Transverse colon (tissue), 4 donors: Measurements from ENCODE around the gene LARP6. TPM values are rescaled to one million over a fixed set of nuclear protein-coding genes. Genes with fewer than 3 reads are reported as not detected.

Experiments
- DNase-seq: peaks from one replicate; pipeline ENCODE4 v3.0.0-alpha.2; 2019
- H3K27ac ChIP-seq, 4 donors: fragments of 200-600 bp; sonication (generic); 2 replicates each; pipeline ENCODE4 v1.5.1; 2016 to 2018; ENCODE audit warnings: inconsistent platforms in 4 of 4
- H3K27me3 ChIP-seq: fragments of 200-600 bp; sonication (generic); 2 replicates; pipeline ENCODE4 v1.5.1; 2017; ENCODE audit warnings: inconsistent platforms
- H3K36me3 ChIP-seq, 4 donors: fragments of 200-600 bp; sonication (generic); 2 replicates each; pipeline ENCODE4 v1.5.1; 2017 to 2019; ENCODE audit warnings: inconsistent platforms in 4 of 4
- H3K4me1 ChIP-seq, 4 donors: fragments of 200-600 bp; sonication (generic); 2 replicates each; pipeline ENCODE4 v1.5.1; 2017 to 2020; ENCODE audit warnings: inconsistent platforms in 4 of 4
- H3K4me3 ChIP-seq, 4 donors: fragments of 200-600 bp; sonication (generic); 1 replicate in 1 of 4; 2 replicates in 3 of 4; pipeline versions ENCODE4 v1.5.1 to v1.6.1; 2017 to 2019; ENCODE audit warnings: inconsistent platforms in 4 of 4
- H3K9me3 ChIP-seq, 2 donors: fragments of 200-600 bp; sonication (generic); 2 replicates each; pipeline ENCODE4 v1.5.1; 2017 to 2019; ENCODE audit warnings: inconsistent platforms in 2 of 2
- CTCF ChIP-seq, 5 experiments: fragments of 200-600 bp in 3 of 5; fragments of 450-650 bp in 2 of 5; sonication (generic) in 3 of 5; IDR thresholded peaks; 1 replicate in 2 of 5; 2 replicates in 3 of 5; pipeline ENCODE4 v1.5.1; 2016 to 2017; ENCODE audit warnings: antibody characterized with exemption in 5 of 5, inconsistent platforms in 3 of 5, mild to moderate bottlenecking in 2 of 5, moderate library complexity in 1 of 5
- EP300 ChIP-seq: sonication (generic); formaldehyde crosslinking; IDR thresholded peaks from one replicate; pipeline ENCODE4 v1.6.1; 2017; ENCODE audit warnings: antibody characterized with exemption, low read depth
- POLR2A ChIP-seq: fragments of 450-650 bp; IDR thresholded peaks from one replicate; pipeline ENCODE4 v1.6.1; 2016; ENCODE audit warnings: antibody characterized with exemption, mild to moderate bottlenecking, moderate library complexity
- POLR2AphosphoS5 ChIP-seq, 3 donors: sonication (generic); formaldehyde crosslinking; IDR thresholded peaks; one replicate each; pipeline ENCODE4 v1.6.1; 2016; ENCODE audit warnings: antibody characterized with exemption in 3 of 3
- WGBS, 2 donors: methylation state at CpG; one replicate each; pipeline ENCODE4 v1.1.5; 2018; ENCODE audit warnings: low coverage in 1 of 2; 5-methylcytosine and 5-hydroxymethylcytosine counted together
- in situ Hi-C, 4 donors: fragments of 200-750 bp; cut with MboI; loops; one replicate each; pipeline versions ENCODE4 v1.15.0 to v1.15.1; 2017; ENCODE audit warnings: low sequenced_read_pairs in 3 of 4, low pct_ligation_motif_present in 1 of 4, low pct_unique_long_range_greater_than_20kb in 1 of 4
- intact Hi-C: fragments of 100-400 bp; cut with DNase I; formaldehyde crosslinking; loops from one replicate; pipeline ENCODE4 v1.15.1; 2023; ENCODE audit warnings: low total_unique reads
- total RNA-seq, 4 donors: library from RNA; depleted of rRNA; stranded (reverse); fragments of >200 nt; gene quantifications; one replicate each; pipeline ENCODE4 v1.1.0, GENCODE V29; 2016

LARP6 gene
- total RNA-seq, 4 donors from 2014 or later, result 0.75 to 41.0 (median 8.3) TPM

GRCh38 chr15:70826634-70827033 lies 27.3 kb downstream of the LARP6 start:
- Histone ChIP-seq H3K9me3 (no peaks in the 10 kb centered on the region), H3K36me3 (no peaks in the 10 kb centered on the region), H3K27me3 (no peaks in the 10 kb centered on the region), H3K27ac (no peak overlapping the region), H3K4me1 (peaks cover 0 to 15% (median 0%) of the 10 kb centered on the region in 4 donors), H3K4me3 (no peak overlapping the region)
- peak; percentile 24 for DNase-seq
- WGBS, 2 donors, result 20 to 57% methylated on average over 1 to 3 of the region's 3 CpGs
- intact Hi-C loops (no loop called here), in situ Hi-C loops (no loop called here)
- TF ChIP-seq POLR2AphosphoS5 (IDR thresholded peaks at IDR 0.05) (no peak), CTCF (IDR thresholded peaks at IDR 0.05) (no peak), EP300 (no peak), POLR2A (no peak)

GRCh38 chr15:70825841-70826240 lies 28.1 kb downstream of the LARP6 start:
- H3K27ac ChIP-seq, result no peak overlapping the region
- 94% methylated on average over 8 of the region's 8 CpGs; no CpG with 5 or more reads in 1 of the 2 donors for WGBS, 2 donors
- DNase-seq, result no peak
- H3K36me3 ChIP-seq, result no peaks in the 10 kb centered on the region
- peaks cover 0 to 15% (median 0%) of the 10 kb centered on the region in 4 donors for H3K4me1 ChIP-seq
- intact Hi-C loops (no loop called here), in situ Hi-C loops (no loop called here)
- H3K9me3 ChIP-seq, result no peaks in the 10 kb centered on the region
- no peaks in the 10 kb centered on the region for H3K27me3 ChIP-seq
- TF ChIP-seq CTCF (IDR thresholded peaks at IDR 0.05), result no peak
- TF ChIP-seq POLR2AphosphoS5 (IDR thresholded peaks at IDR 0.05), result no peak
- TF ChIP-seq EP300, result no peak
- TF ChIP-seq POLR2A, result no peak
- no peak overlapping the region for H3K4me3 ChIP-seq

GRCh38 chr15:70823196-70823595 lies 30.8 kb downstream of the LARP6 start:
- peak overlapping the region in 1 of 4 donors; percentile 19 for H3K27ac ChIP-seq
- H3K27me3 ChIP-seq, result no peaks in the 10 kb centered on the region
- intact Hi-C loops (no loop called here), in situ Hi-C loops (no loop called here)
- peaks cover 0 to 15% (median 0%) of the 10 kb centered on the region in 4 donors for H3K4me1 ChIP-seq
- no peak overlapping the region for H3K4me3 ChIP-seq
- H3K36me3 ChIP-seq, result no peaks in the 10 kb centered on the region
- peaks cover 0 to 7% of the 10 kb centered on the region in 2 donors for H3K9me3 ChIP-seq
- no peak for DNase-seq
- TF ChIP-seq CTCF (IDR thresholded peaks at IDR 0.05) (no peak), POLR2AphosphoS5 (IDR thresholded peaks at IDR 0.05) (no peak), EP300 (no peak), POLR2A (no peak)
- WGBS, 2 donors, result 27 to 29% methylated on average over 3 to 5 of the region's 5 CpGs

- Histone ChIP-seq H3K27me3 (no peaks in the 10 kb centered on the region), H3K36me3 (no peaks in the 10 kb centered on the region), H3K27ac (no peak overlapping the region), H3K4me1 (peaks cover 0 to 12% (median 0%) of the 10 kb centered on the region in 4 donors), H3K9me3 (peaks cover 0 to 7% of the 10 kb centered on the region in 2 donors), H3K4me3 (no peak overlapping the region)
- DNase-seq, result no peak
- TF ChIP-seq POLR2A, result no peak
- no peak for TF ChIP-seq EP300
- no peak for TF ChIP-seq CTCF (IDR thresholded peaks at IDR 0.05)
- TF ChIP-seq POLR2AphosphoS5 (IDR thresholded peaks at IDR 0.05), result no peak
- in situ Hi-C loops, result no loop called here
- intact Hi-C loops, result no loop called here
Measured at GRCh38 chr15:70820214-70820613, 33.7 kb downstream of the LARP6 start.
